AG04450 (cell line): ENCODE measurements around the gene TTC7B. TPM values are rescaled to one million over a fixed set of nuclear protein-coding genes. Genes with fewer than 3 reads are reported as not detected.

Experiments used
- CTCF ChIA-PET: fragments of 300-600, 350-600 bp; formaldehyde crosslinking; extraction: SDS; loops from one replicate; lab custom pipeline; 2022; ENCODE audit warnings: antibody characterized with exemption, inconsistent platforms; lab: Charles Lee
- POLR2A ChIA-PET: fragments of 350-600 bp; formaldehyde crosslinking; extraction: SDS; loops from one replicate; lab custom pipeline; 2021; ENCODE audit warnings: antibody characterized with exemption, inconsistent platforms; lab: Yijun Ruan, JAX
- DNase-seq: peaks from one replicate; pipeline ENCODE4 v3.0.0-alpha.2; 2011; ENCODE audit warnings: low read depth, low spot score
- H3K27ac ChIP-seq: one replicate; pipeline ENCODE4 v1.5.1; 2012; ENCODE audit warnings: low read depth, low read length, control low read depth
- H3K27me3 ChIP-seq: one replicate; pipeline ENCODE4 v1.6.0; 2012; ENCODE audit warnings: low read length; ENCODE audit not compliant: control insufficient read depth, insufficient read depth
- H3K4me3 ChIP-seq: 2 replicates; pipeline ENCODE4 v1.5.1; 2011; ENCODE audit warnings: mild to moderate bottlenecking, low read depth, low read length, control low read depth
- H3K9me3 ChIP-seq: 2 replicates; pipeline ENCODE4 v1.5.1; 2012; ENCODE audit warnings: low read length; ENCODE audit not compliant: control insufficient read depth, insufficient read depth
- polyA plus RNA-seq: library from polyadenylated mRNA; depleted of rRNA; stranded (reverse); fragments of >200 nt; gene quantifications from 2 replicates; pipeline ENCODE4 v1.2.3, GENCODE V29; 2011
- TF ChIP-seq, protein P1 (sequence below): IDR thresholded peaks from 2 replicates; pipeline ENCODE4 v1.5.1; 2011; ENCODE audit warnings: low read depth, low read length, control low read depth, inconsistent platforms

The TTC7B gene
- polyA plus RNA-seq, 1 experiment: 36.0 TPM

DNA sequence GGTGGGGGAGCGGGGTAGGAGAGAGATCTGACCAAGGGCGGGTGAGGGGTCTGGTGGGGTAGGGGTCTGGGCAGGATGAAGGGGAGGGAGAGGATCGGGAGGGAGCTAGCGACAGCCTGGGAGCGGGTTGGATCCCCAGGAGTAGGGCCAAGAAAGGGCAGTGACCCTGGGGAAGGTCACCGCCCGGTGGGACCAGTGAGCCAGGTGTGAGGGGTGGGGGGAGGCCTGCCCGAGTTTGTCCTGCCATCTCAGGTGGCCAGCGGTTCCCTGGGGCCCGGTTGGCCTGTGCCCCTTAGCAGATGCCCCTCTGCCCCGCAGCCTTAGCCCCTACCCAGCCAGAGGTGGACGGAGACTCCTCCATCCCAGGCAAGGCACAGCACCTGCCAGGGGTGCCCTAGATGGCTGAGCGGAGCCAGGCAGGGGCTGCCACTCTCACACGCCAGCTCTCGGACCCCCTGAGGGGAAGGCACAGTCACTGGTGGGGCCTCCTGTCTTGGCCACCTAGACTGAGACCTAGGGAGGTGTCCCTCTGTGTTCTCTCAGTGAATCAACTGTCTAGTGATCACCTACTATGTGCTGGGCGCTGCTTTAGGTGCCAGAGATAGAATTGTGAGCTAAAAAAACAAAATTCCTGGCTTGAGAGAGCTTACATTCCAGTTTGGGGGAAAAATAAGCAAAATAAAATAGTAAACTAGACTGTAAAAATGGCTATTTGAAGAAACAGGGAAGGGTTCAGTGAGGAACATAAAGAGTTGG is 629 bp upstream of the TTC7B start:
- ChIA-PET POLR2A (no interaction called here), CTCF (interaction anchor here (0.6 to 1.5 kb wide), 15 partner anchors 12 to 725 kb away, joined by 3 to 9 read pairs (median 4); no protein-coding TSS in a partner anchor)
- Histone ChIP-seq H3K9me3 (no peaks in the 10 kb centered on the region), H3K27ac (no peak overlapping the region), H3K4me3 (peak overlapping the region; percentile 25), H3K27me3 (peaks cover 3% of the 10 kb centered on the region)
- TF ChIP-seq, protein P1, sequence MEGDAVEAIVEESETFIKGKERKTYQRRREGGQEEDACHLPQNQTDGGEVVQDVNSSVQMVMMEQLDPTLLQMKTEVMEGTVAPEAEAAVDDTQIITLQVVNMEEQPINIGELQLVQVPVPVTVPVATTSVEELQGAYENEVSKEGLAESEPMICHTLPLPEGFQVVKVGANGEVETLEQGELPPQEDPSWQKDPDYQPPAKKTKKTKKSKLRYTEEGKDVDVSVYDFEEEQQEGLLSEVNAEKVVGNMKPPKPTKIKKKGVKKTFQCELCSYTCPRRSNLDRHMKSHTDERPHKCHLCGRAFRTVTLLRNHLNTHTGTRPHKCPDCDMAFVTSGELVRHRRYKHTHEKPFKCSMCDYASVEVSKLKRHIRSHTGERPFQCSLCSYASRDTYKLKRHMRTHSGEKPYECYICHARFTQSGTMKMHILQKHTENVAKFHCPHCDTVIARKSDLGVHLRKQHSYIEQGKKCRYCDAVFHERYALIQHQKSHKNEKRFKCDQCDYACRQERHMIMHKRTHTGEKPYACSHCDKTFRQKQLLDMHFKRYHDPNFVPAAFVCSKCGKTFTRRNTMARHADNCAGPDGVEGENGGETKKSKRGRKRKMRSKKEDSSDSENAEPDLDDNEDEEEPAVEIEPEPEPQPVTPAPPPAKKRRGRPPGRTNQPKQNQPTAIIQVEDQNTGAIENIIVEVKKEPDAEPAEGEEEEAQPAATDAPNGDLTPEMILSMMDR: no peak
- DNase-seq: no peak

DNA sequence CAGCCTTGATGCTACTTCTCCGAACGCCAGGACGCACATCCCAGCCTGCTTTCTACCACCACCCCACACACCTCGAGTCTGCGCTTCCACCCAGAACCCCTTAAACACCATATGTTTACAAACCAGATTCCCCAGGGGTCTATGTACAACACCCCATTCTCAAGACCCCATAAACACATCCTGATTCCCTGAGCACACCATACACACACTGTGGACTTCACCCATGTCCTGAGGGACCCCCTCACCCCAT is 733 bp downstream of the TTC7B start:
- ChIA-PET CTCF (interaction anchor here (0.5 to 1.6 kb wide), 8 partner anchors 10 to 216 kb away, joined by 3 to 4 read pairs (median 3); no protein-coding TSS in a partner anchor), POLR2A (interaction anchor here (0.5 kb wide), 1 partner anchor 35 kb away, joined by 4 read pairs; no protein-coding TSS in a partner anchor)
- Histone ChIP-seq H3K4me3 (peak overlapping the region; percentile 75), H3K27ac (no peak overlapping the region), H3K9me3 (no peaks in the 10 kb centered on the region), H3K27me3 (peaks cover 3% of the 10 kb centered on the region)
- no peak for DNase-seq
- TF ChIP-seq, protein P1: no peak

DNA sequence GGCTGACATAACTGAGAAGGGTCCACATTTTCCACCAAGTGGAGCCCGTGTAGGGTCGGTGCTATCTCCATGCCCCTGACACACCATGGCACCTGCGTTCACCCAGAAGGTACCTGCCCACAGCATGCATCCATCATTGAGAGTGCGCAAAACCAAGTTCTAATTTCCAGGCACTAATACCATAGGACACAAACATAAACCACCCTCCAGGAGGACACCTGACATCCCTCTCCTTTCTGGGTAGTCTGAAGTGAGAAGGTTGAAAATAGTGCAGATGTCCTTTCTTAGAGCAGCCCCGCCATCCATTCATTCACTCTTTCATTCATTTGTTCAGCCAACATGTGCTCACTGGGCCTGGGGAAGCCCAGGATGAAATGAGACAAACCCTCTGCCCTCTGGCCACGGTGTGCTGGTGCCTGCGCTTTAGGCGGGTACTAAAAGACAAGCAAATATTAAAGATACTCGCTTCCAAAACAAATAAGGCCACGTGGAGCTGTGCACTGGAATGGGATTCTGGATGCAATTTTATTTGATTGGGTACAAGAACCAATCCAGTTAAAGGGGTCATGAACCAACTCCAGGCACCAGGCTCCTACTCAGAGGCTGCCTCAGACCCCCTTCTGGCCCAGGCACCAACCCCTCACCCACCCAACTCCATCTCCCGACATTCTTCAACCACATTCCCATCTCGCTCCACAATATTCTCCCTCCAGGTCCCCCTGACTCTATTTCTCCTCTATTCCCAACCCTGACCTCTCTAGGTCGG is 1.2 kb downstream of the TTC7B start:
- no peak for DNase-seq
- peaks cover 3% of the 10 kb centered on the region for H3K27me3 ChIP-seq
- peak overlapping the region; percentile 75 for H3K4me3 ChIP-seq
- no peak overlapping the region for H3K27ac ChIP-seq
- ChIA-PET POLR2A (interaction anchor here (0.5 kb wide), 1 partner anchor 35 kb away, joined by 4 read pairs; no protein-coding TSS in a partner anchor), CTCF (interaction anchor here (0.8 to 1.6 kb wide), 3 partner anchors 14 to 415 kb away, joined by 3 to 4 read pairs (median 3); no protein-coding TSS in a partner anchor)
- TF ChIP-seq, protein P1: no peak
- H3K9me3 ChIP-seq: no peaks in the 10 kb centered on the region

DNA sequence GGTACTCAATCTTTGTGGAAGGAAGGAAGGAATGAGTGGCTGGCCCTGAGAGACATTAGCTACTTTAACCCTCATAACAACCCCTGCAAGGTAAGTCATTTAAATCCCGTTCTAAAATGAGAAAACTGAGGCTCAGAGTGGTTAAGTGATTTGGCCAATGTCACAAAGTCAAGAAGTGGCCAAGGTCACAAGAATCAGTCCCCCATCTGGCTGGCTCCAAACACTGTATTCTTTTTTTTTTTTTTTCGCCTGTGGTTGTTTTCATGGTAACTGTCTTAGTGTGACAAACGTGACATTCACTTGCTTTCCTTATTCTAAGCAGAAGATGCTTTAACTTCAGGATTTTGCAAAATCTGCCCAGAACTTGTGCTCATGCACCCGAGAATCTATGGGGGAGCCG is 2.8 kb downstream of the TTC7B start:
- DNase-seq: no peak
- Histone ChIP-seq H3K27me3 (peaks cover 1% of the 10 kb centered on the region), H3K9me3 (no peaks in the 10 kb centered on the region), H3K27ac (no peak overlapping the region), H3K4me3 (no peak overlapping the region)
- ChIA-PET POLR2A (no interaction called here), CTCF (interaction anchor here (1.4 kb wide), 1 partner anchor 414 kb away, joined by 3 read pairs; no protein-coding TSS in a partner anchor)
- TF ChIP-seq, protein P1: no peak
